ENCODE results near the gene FUT8.

The FUT8 gene

GRCh38 chr14:65784574-65784973, 372.0 kb downstream of the FUT8 start:
- no peak for TF ChIP-seq CTCF (conservative IDR thresholded peaks at IDR 0.05; ENCODE audit: low read depth, low read length)

GRCh38 chr14:65787461-65787860, 374.9 kb downstream of the FUT8 start:
- Histone ChIP-seq H3K36me3 (ENCODE audit: insufficient read depth) (no peaks in the 10 kb centered on the region), H2AFZ (ENCODE audit: low read depth) (no peak overlapping the region), H3K4me2 (no peak overlapping the region), H3K79me2 (ENCODE audit: insufficient read depth, low read depth) (no peaks in the 10 kb centered on the region), H3K9ac (no peak overlapping the region), H3K4me1 (ENCODE audit: low read depth, poor library complexity, severe bottlenecking) (no peaks in the 10 kb centered on the region), H4K20me1 (ENCODE audit: insufficient read depth) (no peaks in the 10 kb centered on the region), H3K27ac (no peak overlapping the region), H3K27me3 (ENCODE audit: insufficient read depth, low read depth) (no peaks in the 10 kb centered on the region), H3K4me3 (IDR thresholded peaks at IDR 0.05; ENCODE audit: insufficient read depth, low read depth, low read length) (no peak overlapping the region)
- TF ChIP-seq CTCF (conservative IDR thresholded peaks at IDR 0.05; ENCODE audit: low read depth, low read length) = no peak

More at GRCh38 chr14:65784574-65784973, 372.0 kb downstream of the FUT8 start:
- Histone ChIP-seq H3K4me2 (no peak overlapping the region), H3K79me2 (ENCODE audit: insufficient read depth, low read depth) (no peaks in the 10 kb centered on the region), H3K9ac (no peak overlapping the region), H3K27me3 (ENCODE audit: insufficient read depth, low read depth) (no peaks in the 10 kb centered on the region), H3K4me3 (IDR thresholded peaks at IDR 0.05; ENCODE audit: insufficient read depth, low read depth, low read length) (no peak overlapping the region), H3K27ac (no peak overlapping the region), H4K20me1 (ENCODE audit: insufficient read depth) (no peaks in the 10 kb centered on the region), H2AFZ (ENCODE audit: low read depth) (no peak overlapping the region), H3K36me3 (ENCODE audit: insufficient read depth) (no peaks in the 10 kb centered on the region), H3K4me1 (ENCODE audit: low read depth, poor library complexity, severe bottlenecking) (no peaks in the 10 kb centered on the region)

- Histone ChIP-seq H4K20me1 (ENCODE audit: insufficient read depth) (no peaks in the 10 kb centered on the region), H3K4me1 (ENCODE audit: low read depth, poor library complexity, severe bottlenecking) (no peaks in the 10 kb centered on the region), H2AFZ (ENCODE audit: low read depth) (no peak overlapping the region), H3K36me3 (ENCODE audit: insufficient read depth) (no peaks in the 10 kb centered on the region), H3K27me3 (ENCODE audit: insufficient read depth, low read depth) (no peaks in the 10 kb centered on the region), H3K4me3 (IDR thresholded peaks at IDR 0.05; ENCODE audit: insufficient read depth, low read depth, low read length) (no peak overlapping the region), H3K9ac (no peak overlapping the region), H3K4me2 (no peak overlapping the region), H3K27ac (no peak overlapping the region), H3K79me2 (ENCODE audit: insufficient read depth, low read depth) (no peaks in the 10 kb centered on the region)
- no peak for TF ChIP-seq CTCF (conservative IDR thresholded peaks at IDR 0.05; ENCODE audit: low read depth, low read length)
Observed at GRCh38 chr14:65788876-65789275, 376.3 kb downstream of the FUT8 start.

GRCh38 chr14:65789363-65789762, 376.8 kb downstream of the FUT8 start:
- no peak overlapping the region for H3K9ac ChIP-seq
- H3K4me1 ChIP-seq (ENCODE audit: low read depth, poor library complexity, severe bottlenecking) = no peaks in the 10 kb centered on the region
- no peaks in the 10 kb centered on the region for H3K36me3 ChIP-seq (ENCODE audit: insufficient read depth)
- no peak for TF ChIP-seq CTCF (conservative IDR thresholded peaks at IDR 0.05; ENCODE audit: low read depth, low read length)
- H2AFZ ChIP-seq (ENCODE audit: low read depth) = no peak overlapping the region
- H3K27me3 ChIP-seq (ENCODE audit: insufficient read depth, low read depth) = no peaks in the 10 kb centered on the region
- no peak overlapping the region for H3K4me2 ChIP-seq
- H3K27ac ChIP-seq = no peak overlapping the region
- no peaks in the 10 kb centered on the region for H4K20me1 ChIP-seq (ENCODE audit: insufficient read depth)
- H3K79me2 ChIP-seq (ENCODE audit: insufficient read depth, low read depth) = no peaks in the 10 kb centered on the region
- H3K4me3 ChIP-seq (IDR thresholded peaks at IDR 0.05; ENCODE audit: insufficient read depth, low read depth, low read length) = no peak overlapping the region
